Keratinocyte (primary cell): ENCODE data around the gene FTO. TPM values are rescaled to one million over a fixed set of nuclear protein-coding genes. Genes with fewer than 3 reads are reported as not detected.

Source experiments
- DNase-seq: peaks from one replicate; pipeline ENCODE4 v3.0.0-alpha.2; 2011; ENCODE audit warnings: low read depth, missing footprints, low spot score
- FAIRE-seq: peaks from 2 replicates; lab custom pipeline; 2011; peaks lifted over from hg19 to GRCh38; lab: Jason Lieb, UNC
- H2AFZ ChIP-seq: 2 replicates; pipeline ENCODE4 v1.6.0; 2012; ENCODE audit warnings: low read length, control low read depth, inconsistent platforms; ENCODE audit not compliant: control insufficient read depth
- H3K27ac ChIP-seq: 2 replicates; pipeline ENCODE4 v1.5.1; 2011; ENCODE audit warnings: low read length; ENCODE audit not compliant: control insufficient read depth, insufficient read depth
- H3K27me3 ChIP-seq: 3 replicates; pipeline ENCODE4 v1.6.0; 2011; ENCODE audit warnings: low read length; ENCODE audit not compliant: control insufficient read depth, insufficient read depth; ENCODE audit errors: extremely low read depth
- H3K36me3 ChIP-seq, 2 experiments: 2 replicates in 1 of 2; 3 replicates in 1 of 2; pipeline ENCODE4 v1.5.1; 2011; ENCODE audit warnings: low read length in 2 of 2, mild to moderate bottlenecking in 1 of 2; ENCODE audit not compliant: control insufficient read depth in 2 of 2, insufficient read depth in 2 of 2; ENCODE audit errors: extremely low read depth in 1 of 2
- H3K4me1 ChIP-seq: 3 replicates; pipeline ENCODE4 v1.5.1; 2011; ENCODE audit warnings: low read length; ENCODE audit not compliant: control insufficient read depth, insufficient read depth; ENCODE audit errors: extremely low read depth
- H3K4me2 ChIP-seq: 3 replicates; pipeline ENCODE4 v1.6.0; 2011; ENCODE audit warnings: low read depth, low read length; ENCODE audit not compliant: control insufficient read depth, insufficient read depth; ENCODE audit errors: extremely low read depth
- H3K4me3 ChIP-seq, 3 experiments: fragments of 200-600 bp in 1 of 3; sonication (generic) in 1 of 3; 2 replicates in 2 of 3; 3 replicates in 1 of 3; pipeline ENCODE4 v1.5.1; 2011 to 2016; ENCODE audit warnings: low read length in 3 of 3, mild to moderate bottlenecking in 3 of 3, control low read depth in 2 of 3, inconsistent platforms in 1 of 3, low read depth in 1 of 3, mixed read lengths in 1 of 3, mixed run types in 1 of 3, moderate library complexity in 1 of 3; ENCODE audit not compliant: control insufficient read depth in 2 of 3, insufficient read depth in 2 of 3; ENCODE audit errors: extremely low read depth in 1 of 3
- H3K79me2 ChIP-seq: 2 replicates; pipeline ENCODE4 v1.6.0; 2012; ENCODE audit warnings: low read length; ENCODE audit not compliant: control insufficient read depth, insufficient read depth
- H3K9ac ChIP-seq: 3 replicates; pipeline ENCODE4 v1.6.0; 2011; ENCODE audit warnings: low read length; ENCODE audit not compliant: control insufficient read depth, insufficient read depth; ENCODE audit errors: extremely low read depth
- H3K9me1 ChIP-seq: 3 replicates; pipeline ENCODE4 v1.6.0; 2011; ENCODE audit warnings: low read length; ENCODE audit not compliant: control insufficient read depth, insufficient read depth; ENCODE audit errors: extremely low read depth
- H3K9me3 ChIP-seq: 2 replicates; pipeline ENCODE4 v1.5.1; 2012; ENCODE audit warnings: low read depth, low read length; ENCODE audit not compliant: control insufficient read depth
- H4K20me1 ChIP-seq: 3 replicates; pipeline ENCODE4 v1.6.0; 2011; ENCODE audit warnings: low read length; ENCODE audit not compliant: control insufficient read depth, insufficient read depth; ENCODE audit errors: extremely low read depth
- CTCF ChIP-seq, 3 experiments: IDR thresholded peaks in 1 of 3; conservative IDR thresholded peaks in 1 of 3; optimal IDR thresholded peaks in 1 of 3; 2 replicates in 2 of 3; 3 replicates in 1 of 3; pipeline versions ENCODE3 to v1.5.1; 2011; ENCODE audit warnings: low read length in 3 of 3, mild to moderate bottlenecking in 3 of 3, moderate library complexity in 2 of 3, control low read depth in 1 of 3, inconsistent platforms in 1 of 3; ENCODE audit not compliant: insufficient read depth in 2 of 3; ENCODE audit errors: extremely low read depth in 1 of 3
- EZH2 ChIP-seq: IDR thresholded peaks from one replicate; pipeline ENCODE4 v1.6.1; 2012; ENCODE audit warnings: inconsistent platforms, mild to moderate bottlenecking, low read length, moderate library complexity
- dilution Hi-C: fragments of 300-500 bp; cut with MboI; formaldehyde crosslinking; loops from one replicate; pipeline ENCODE4 v1.7.0; 2020; ENCODE audit warnings: low sequenced_read_pairs; ENCODE audit not compliant: extremely low pct_ligation_motif_present
- polyA plus RNA-seq, 5 experiments: library from polyadenylated mRNA; depleted of rRNA in 3 of 5; stranded (reverse) in 3 of 5; stranded (forward) in 1 of 5; unstranded in 1 of 5; fragments of >200 nt; gene quantifications; 1 replicate in 1 of 5; 2 replicates in 3 of 5; 3 replicates in 1 of 5; pipeline versions ENCODE4 v1.2.1 to v1.2.3, GENCODE V29; 2011 to 2012; ENCODE audit warnings: missing spikeins in 2 of 5, low read depth in 1 of 5, low replicate concordance in 1 of 5

FTO gene
- polyA plus RNA-seq, 1 donor (not counting 4 experiments of a cell fraction or from before 2014, with no cell fraction given) = 56.4 TPM

- no peak overlapping the region for H3K9ac ChIP-seq
- H3K27me3 ChIP-seq = no peaks in the 10 kb centered on the region
- DNase-seq = no peak
- peaks cover 24% of the 10 kb centered on the region for H3K79me2 ChIP-seq
- H3K4me2 ChIP-seq = no peak overlapping the region
- no peak overlapping the region for H3K4me3 ChIP-seq
- no peak overlapping the region for H3K27ac ChIP-seq
- H3K4me1 ChIP-seq = peaks cover 16% of the 10 kb centered on the region
- H3K9me1 ChIP-seq = no peaks in the 10 kb centered on the region
- TF ChIP-seq CTCF (optimal IDR thresholded peaks at IDR 0.05 in 1 of 3, IDR thresholded peaks at IDR 0.05 in 1 of 3, conservative IDR thresholded peaks at IDR 0.05 in 1 of 3; ENCODE audit: extremely low read depth in 1 of 3, insufficient read depth in 2 of 3, low read length in 3 of 3) (no peak), EZH2 (no peak)
- H3K36me3 ChIP-seq = no peaks in the 10 kb centered on the region
- no peak overlapping the region for H2AFZ ChIP-seq
- no peak for FAIRE-seq
- dilution Hi-C loops = no loop called here
- H4K20me1 ChIP-seq = no peaks in the 10 kb centered on the region
- H3K9me3 ChIP-seq = no peaks in the 10 kb centered on the region
These were observed 99.5 kb downstream of the FTO start for GRCh38 chr16:53803451-53803850.

GRCh38 chr16:53803998-53804397 lies 100.0 kb downstream of the FTO start:
- H3K9ac ChIP-seq = no peak overlapping the region
- TF ChIP-seq CTCF (optimal IDR thresholded peaks at IDR 0.05 in 1 of 3, IDR thresholded peaks at IDR 0.05 in 1 of 3, conservative IDR thresholded peaks at IDR 0.05 in 1 of 3; ENCODE audit: extremely low read depth in 1 of 3, insufficient read depth in 2 of 3, low read length in 3 of 3) = no peak
- TF ChIP-seq EZH2 = no peak
- H3K79me2 ChIP-seq = peaks cover 22% of the 10 kb centered on the region
- DNase-seq (no peak), FAIRE-seq (no peak)
- H2AFZ ChIP-seq = no peak overlapping the region
- H3K27me3 ChIP-seq = no peaks in the 10 kb centered on the region
- no peak overlapping the region for H3K4me2 ChIP-seq
- dilution Hi-C loops = no loop called here
- no peak overlapping the region for H3K27ac ChIP-seq
- no peak overlapping the region for H3K4me3 ChIP-seq
- no peaks in the 10 kb centered on the region for H4K20me1 ChIP-seq
- no peaks in the 10 kb centered on the region for H3K9me3 ChIP-seq
- no peaks in the 10 kb centered on the region for H3K9me1 ChIP-seq
- H3K4me1 ChIP-seq = peaks cover 16% of the 10 kb centered on the region
- no peaks in the 10 kb centered on the region for H3K36me3 ChIP-seq
